ENCODE data around the gene SEC14L2. TPM values are rescaled to one million over a fixed set of nuclear protein-coding genes. Genes with fewer than 3 reads are reported as not detected.
A peak's percentile ranks its signal among the peaks of the same experiment; 100 is the strongest.

The SEC14L2 gene
- total and polyA plus RNA-seq, 2 of the 8 experiments (the other 6 are each of a cell fraction or from before 2014, with no cell fraction given): 2.8 to 3.2 TPM

- no peak overlapping the region for H2AK5ac ChIP-seq (ENCODE audit: low read depth, low read length)
- no peaks in the 10 kb centered on the region for H3K27me3 ChIP-seq (replicated peaks in 1 of 4; ENCODE audit: control insufficient read depth in 3 of 4, extremely low read depth in 1 of 4, insufficient read depth in 3 of 4, low read length in 3 of 4)
- H4K8ac ChIP-seq (ENCODE audit: extremely low read depth, insufficient read depth, low read length): no peak overlapping the region
- FAIRE-seq (no peak), DNase-seq (ENCODE audit: low read depth in 1 of 2, low spot score in 2 of 2) (peak in 1 of 2 experiments; percentile 60)
- peak overlapping the region; percentile 20 for H4K5ac ChIP-seq (ENCODE audit: insufficient read length, low read depth, low read length)
- H2BK20ac ChIP-seq (ENCODE audit: low read length): no peak overlapping the region
- peaks cover 0 to 20% of the 10 kb centered on the region in 2 experiments for H4K20me1 ChIP-seq (replicated peaks in 1 of 2; ENCODE audit: control insufficient read depth in 1 of 2, insufficient read depth in 2 of 2, low read length in 2 of 2)
- 37% methylated on average over 20 of the region's 20 CpGs; no CpG with 5 or more reads in 1 of the 2 experiments for WGBS, 2 experiments (ENCODE audit: extremely low coverage in 1 of 2, insufficient coverage in 1 of 2, insufficient read length in 1 of 2, insufficient replicate concordance in 2 of 2, low coverage in 1 of 2, low lambda C conversion rate in 2 of 2, missing lambda C conversion rate in 1 of 2)
- H3K56ac ChIP-seq (replicated peaks; ENCODE audit: insufficient read length, low read depth, low read length): no peak overlapping the region
- H2AFZ ChIP-seq (ENCODE audit: low read length): peak overlapping the region; percentile 76
- no peak overlapping the region for H3K14ac ChIP-seq (ENCODE audit: insufficient read length)
- H2BK120ac ChIP-seq (replicated peaks; ENCODE audit: low read depth, low read length): no peak overlapping the region
- no peak overlapping the region for H3K23ac ChIP-seq (ENCODE audit: insufficient read length)
- no peak overlapping the region for H3K4ac ChIP-seq (replicated peaks; ENCODE audit: insufficient read length, low read depth, low read length)
- H3K4me1 ChIP-seq (replicated peaks in 1 of 4; ENCODE audit: control insufficient read depth in 3 of 4, insufficient read depth in 4 of 4, low read length in 3 of 4): peaks cover 6 to 25% (median 13%) of the 10 kb centered on the region in 4 experiments
- peaks cover 22% of the 10 kb centered on the region for H3K23me2 ChIP-seq (ENCODE audit: low read depth, low read length)
- no peak overlapping the region for H2BK12ac ChIP-seq (ENCODE audit: low read depth, low read length)
- no peak overlapping the region for H4K91ac ChIP-seq (replicated peaks; ENCODE audit: insufficient read length, low read length)
- no peak overlapping the region for H3K18ac ChIP-seq (ENCODE audit: extremely low read depth, low read length)
- peak overlapping the region; percentile 66 to 88 (median 80) for H3K4me3 ChIP-seq (ENCODE audit: extremely low read depth in 1 of 4, insufficient read depth in 2 of 4, low read depth in 3 of 4, low read length in 4 of 4)
- no peaks in the 10 kb centered on the region; the same call in 1 of the 2 replicates for H3K79me1 ChIP-seq (ENCODE audit: low read depth, low read length)
- CTCF ChIA-PET (ENCODE audit: partially characterized antibody): interaction anchor here (0.6 to 12.0 kb wide), 14 partner anchors 8 to 654 kb away, joined by 3 to 164 read pairs (median 4); partner anchors contain the start of gene SEC14L2
- H3K9ac ChIP-seq (replicated peaks in 1 of 4; ENCODE audit: extremely low read depth in 1 of 4, low read depth in 3 of 4, low read length in 3 of 4): peak overlapping the region in 1 of 4 experiments; percentile 26; a peak in 2 of 7 replicates
- H3K27ac ChIP-seq (ENCODE audit: low read depth, low read length): no peak overlapping the region
- H3K9me3 ChIP-seq (ENCODE audit: insufficient read depth in 2 of 2, low read depth in 1 of 2, low read length in 1 of 2): no peaks in the 10 kb centered on the region
- H3K79me2 ChIP-seq (ENCODE audit: control insufficient read depth in 1 of 2, insufficient read depth in 2 of 2, low read length in 2 of 2): peaks cover 0 to 7% of the 10 kb centered on the region in 2 experiments; a peak in 1 of 4 replicates
- POLR2A ChIA-PET (ENCODE audit: partially characterized antibody): interaction anchor here (0.7 to 5.2 kb wide), 21 partner anchors 10 to 323 kb away, joined by 3 to 39 read pairs (median 5); partner anchors contain the start of genes CASTOR1, CCDC157, SEC14L2 and SF3A1
- peak overlapping the region; percentile 15; the same call in 1 of the 2 replicates for H2BK5ac ChIP-seq (ENCODE audit: low read depth, low read length)
- peaks cover 2 to 13% (median 7%) of the 10 kb centered on the region in 4 experiments; a peak in 6 of 8 replicates for H3K36me3 ChIP-seq (ENCODE audit: control insufficient read depth in 2 of 4, insufficient read depth in 4 of 4, low read length in 3 of 4)
- H3K4me2 ChIP-seq (ENCODE audit: insufficient read depth in 1 of 2, low read depth in 2 of 2, low read length in 2 of 2): peak overlapping the region; percentile 70 to 71
- H2BK15ac ChIP-seq (ENCODE audit: low read length): no peak overlapping the region; the same call in 1 of the 2 replicates
- TF ChIP-seq RNF2 (IDR thresholded peaks at IDR 0.05; ENCODE audit: borderline replicate concordance, low read depth, low read length, missing control alignments, poor library complexity, severe bottlenecking) (no peak), SIN3A (conservative IDR thresholded peaks at IDR 0.05 in 1 of 2, IDR thresholded peaks at IDR 0.05 in 1 of 2; ENCODE audit: low read depth in 1 of 2, low read length in 2 of 2) (no peak), ATF2 (IDR thresholded peaks at IDR 0.05; ENCODE audit: low read length) (0 out of 2 replicates have a peak, but pooled peaks have one; percentile 24), RAD21 (IDR thresholded peaks at IDR 0.05 in 1 of 2, conservative IDR thresholded peaks at IDR 0.05 in 1 of 2; ENCODE audit: low read depth in 2 of 2, low read length in 2 of 2) (no peak), RXRA (IDR thresholded peaks at IDR 0.05; ENCODE audit: insufficient read depth, low read depth, low read length) (no peak), POLR2AphosphoS5 (IDR thresholded peaks at IDR 0.05; ENCODE audit: low read depth, low read length) (no peak), EGR1 (IDR thresholded peaks at IDR 0.05; ENCODE audit: borderline replicate concordance, low read depth, low read length) (no peak), POLR2A (IDR thresholded peaks at IDR 0.05; ENCODE audit: control extremely low read depth in 1 of 2, low read depth in 2 of 2, low read length in 2 of 2) (no peak)
These were observed 27.9 kb downstream of the SEC14L2 start for GRCh38 chr22:30424534-30425326.
